Kidney (tissue), 14 donors: ENCODE results near the gene DCLRE1C. TPM values are rescaled to one million over a fixed set of nuclear protein-coding genes. Genes with fewer than 3 reads are reported as not detected.
A peak's percentile ranks its signal among the peaks of the same experiment; 100 is the strongest.

ENCODE experiments used
- DNase-seq, 5 donors: peaks; one replicate each; pipeline ENCODE4 v3.0.0-alpha.2; 2013 to 2020
- FAIRE-seq: peaks from 2 replicates; lab custom pipeline; 2012; peaks lifted over from hg19 to GRCh38; lab: Jason Lieb, UNC
- H3K27ac ChIP-seq, 2 donors: one replicate each; pipeline ENCODE4 v1.7.0; 2013; ENCODE audit warnings: low read depth in 2 of 2, low read length in 2 of 2, inconsistent platforms in 1 of 2
- H3K27me3 ChIP-seq: one replicate; pipeline ENCODE4 v1.7.1; 2013; ENCODE audit warnings: low read length, inconsistent platforms; ENCODE audit not compliant: control insufficient read depth, insufficient read depth
- H3K36me3 ChIP-seq, 3 donors: one replicate each; pipeline versions ENCODE4 v1.7.0 to v1.7.1; 2013; ENCODE audit warnings: low read length in 3 of 3, control low read depth in 1 of 3, inconsistent platforms in 1 of 3; ENCODE audit not compliant: insufficient read depth in 3 of 3, control insufficient read depth in 2 of 3
- H3K4me1 ChIP-seq, 3 donors: one replicate each; pipeline versions ENCODE4 v1.7.0 to v1.7.1; 2013; ENCODE audit warnings: low read length in 3 of 3, inconsistent platforms in 1 of 3, low read depth in 1 of 3; ENCODE audit not compliant: control insufficient read depth in 2 of 3, insufficient read depth in 2 of 3
- H3K4me3 ChIP-seq, 3 donors: one replicate each; pipeline versions ENCODE4 v1.7.0 to v1.8.1; 2013; ENCODE audit warnings: low read length in 3 of 3, control low read depth in 1 of 3, inconsistent platforms in 1 of 3
- H3K9ac ChIP-seq, 3 donors: one replicate each; pipeline versions ENCODE4 v1.7.0 to v1.7.1; 2013; ENCODE audit warnings: low read length in 3 of 3, control low read depth in 1 of 3, inconsistent platforms in 1 of 3
- H3K9me3 ChIP-seq, 3 donors: one replicate each; pipeline versions ENCODE4 v1.7.0 to v1.7.1; 2013; ENCODE audit warnings: low read length in 3 of 3, control low read depth in 1 of 3, inconsistent platforms in 1 of 3; ENCODE audit not compliant: control insufficient read depth in 2 of 3, insufficient read depth in 1 of 3
- intact Hi-C: fragments of 100-400 bp; cut with DNase I; formaldehyde crosslinking; loops from one replicate; pipeline ENCODE4 v1.11.1; 2022
- polyA plus RNA-seq: library from polyadenylated mRNA; stranded (reverse); fragments of 350-450 nt; fragmentation: Illumina TruSeq; extraction: RNeasy Lipid Tissue Mini Kit (QIAGEN cat#74804); gene quantifications from one replicate; pipeline ENCODE4 v1.2.3, GENCODE V29; 2014; ENCODE audit warnings: low read depth, low replicate concordance; ENCODE audit not compliant: insufficient read depth
- total RNA-seq: library from RNA; stranded (reverse); fragmentation: NEBNext Ultra II Directional; extraction: Animal tissue kit (Norgen Biotek cat#: 25700); gene quantifications from one replicate; pipeline ENCODE4 v1.2.1, GENCODE V29; 2021
- TF ChIP-seq, protein P1 (sequence below): IDR thresholded peaks from 3 replicates; pipeline ENCODE4 v1.5.1; 2012; ENCODE audit warnings: mild to moderate bottlenecking, moderate library complexity, borderline replicate concordance; ENCODE audit not compliant: insufficient read depth; ENCODE audit errors: extremely low read depth
- donor health status: control.
- donor health status: control.
- donor health status: control.
- donor health status: control.
- donor health status: control.
- donor health status: DM: yes; HTN: yes; CAD: no.
- donor health status: Normal renal cell carcinoma (clear cell type).

The DCLRE1C gene
- total and polyA plus RNA-seq, 2 donors from 2014 or later = 2.0 to 17.0 TPM

DNA sequence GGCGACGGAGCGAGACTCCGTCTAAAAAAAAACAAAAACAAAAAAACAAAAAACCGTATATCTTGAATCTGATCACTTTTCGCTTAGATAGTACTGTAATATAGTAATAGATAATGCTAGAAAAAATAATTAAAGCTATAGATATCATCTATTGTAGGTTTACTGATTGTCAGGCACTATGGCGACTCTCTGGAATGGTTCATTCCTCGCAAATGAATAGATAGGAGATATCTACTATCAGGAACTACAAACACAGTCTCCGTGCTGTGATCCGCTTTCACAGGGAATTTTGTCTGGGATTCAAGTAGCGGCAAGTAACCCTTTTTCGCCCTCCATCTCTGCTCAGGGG is 5.0 kb upstream of the DCLRE1C start:
- FAIRE-seq (no peak), DNase-seq (no peak)
- Histone ChIP-seq H3K4me3 (peak overlapping the region; percentile 70 to 92 (median 88)), H3K9ac (peak overlapping the region; percentile 43 to 78 (median 57)), H3K27ac (peak overlapping the region; percentile 95), H3K36me3 (no peaks in the 10 kb centered on the region), H3K4me1 (no peaks in the 10 kb centered on the region), H3K27me3 (no peaks in the 10 kb centered on the region), H3K9me3 (no peaks in the 10 kb centered on the region)
- TF ChIP-seq, protein P1, sequence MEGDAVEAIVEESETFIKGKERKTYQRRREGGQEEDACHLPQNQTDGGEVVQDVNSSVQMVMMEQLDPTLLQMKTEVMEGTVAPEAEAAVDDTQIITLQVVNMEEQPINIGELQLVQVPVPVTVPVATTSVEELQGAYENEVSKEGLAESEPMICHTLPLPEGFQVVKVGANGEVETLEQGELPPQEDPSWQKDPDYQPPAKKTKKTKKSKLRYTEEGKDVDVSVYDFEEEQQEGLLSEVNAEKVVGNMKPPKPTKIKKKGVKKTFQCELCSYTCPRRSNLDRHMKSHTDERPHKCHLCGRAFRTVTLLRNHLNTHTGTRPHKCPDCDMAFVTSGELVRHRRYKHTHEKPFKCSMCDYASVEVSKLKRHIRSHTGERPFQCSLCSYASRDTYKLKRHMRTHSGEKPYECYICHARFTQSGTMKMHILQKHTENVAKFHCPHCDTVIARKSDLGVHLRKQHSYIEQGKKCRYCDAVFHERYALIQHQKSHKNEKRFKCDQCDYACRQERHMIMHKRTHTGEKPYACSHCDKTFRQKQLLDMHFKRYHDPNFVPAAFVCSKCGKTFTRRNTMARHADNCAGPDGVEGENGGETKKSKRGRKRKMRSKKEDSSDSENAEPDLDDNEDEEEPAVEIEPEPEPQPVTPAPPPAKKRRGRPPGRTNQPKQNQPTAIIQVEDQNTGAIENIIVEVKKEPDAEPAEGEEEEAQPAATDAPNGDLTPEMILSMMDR = no peak
- intact Hi-C loops = no loop called here

DNA sequence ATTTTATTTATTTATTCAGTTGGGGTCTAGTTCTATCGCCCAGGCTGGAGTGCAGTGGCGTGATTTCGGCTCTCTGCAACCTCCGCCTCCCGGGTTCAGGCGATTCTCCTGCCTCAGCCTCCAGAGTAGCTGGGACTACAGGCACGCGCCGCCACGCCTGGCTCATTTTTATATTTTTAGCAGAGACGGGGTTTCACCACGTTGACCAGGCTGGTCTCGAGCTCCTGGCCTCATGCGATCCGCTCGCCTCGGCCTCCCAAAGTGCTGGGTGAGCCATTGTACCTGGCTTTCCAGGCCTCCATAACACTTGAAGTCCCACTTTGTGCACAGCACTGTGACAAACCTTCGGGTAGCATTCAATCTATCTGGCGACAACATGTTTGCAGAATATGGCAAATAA is 1.0 kb upstream of the DCLRE1C start:
- intact Hi-C loops = no loop called here
- peaks cover 0 to 7% (median 3%) of the 10 kb centered on the region in 3 donors for H3K4me1 ChIP-seq
- FAIRE-seq (no peak), DNase-seq (no peak)
- no peaks in the 10 kb centered on the region for H3K9me3 ChIP-seq
- TF ChIP-seq, protein P1 = no peak
- no peak overlapping the region for H3K27ac ChIP-seq
- no peak overlapping the region for H3K9ac ChIP-seq
- H3K27me3 ChIP-seq = no peaks in the 10 kb centered on the region
- H3K36me3 ChIP-seq = no peaks in the 10 kb centered on the region
- no peak overlapping the region for H3K4me3 ChIP-seq

DNA sequence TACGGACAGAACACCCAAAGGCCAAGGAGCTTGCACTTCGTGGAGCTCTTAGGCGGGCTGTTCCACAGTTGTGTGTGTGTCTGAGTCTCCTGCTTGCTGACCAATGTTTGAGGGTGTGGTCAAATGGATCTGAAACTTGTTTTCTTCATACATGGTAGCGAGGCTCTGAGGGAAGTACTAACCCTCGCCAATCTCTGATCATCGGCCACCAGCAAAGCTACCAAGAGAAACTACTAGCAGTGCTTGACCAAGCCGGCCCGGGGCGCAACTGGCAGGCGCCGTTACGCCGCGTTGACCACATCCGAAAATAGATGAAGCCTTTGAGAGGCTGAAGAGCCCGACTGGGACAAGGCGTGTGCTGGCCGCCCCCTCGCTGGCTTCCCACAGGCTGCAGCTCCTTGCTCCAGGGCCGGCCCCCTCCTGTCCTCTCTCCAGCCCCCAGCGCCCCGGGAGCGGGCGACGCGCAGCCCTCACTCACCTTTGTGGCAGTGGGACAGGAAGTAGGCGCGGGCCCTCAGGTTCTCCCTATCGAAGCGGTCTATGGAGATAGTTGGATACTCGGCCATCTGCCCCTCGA is 384 bp downstream of the DCLRE1C start:
- Histone ChIP-seq H3K4me3 (peak overlapping the region; percentile 69 to 93 (median 89)), H3K4me1 (peaks cover 0 to 7% (median 3%) of the 10 kb centered on the region in 3 donors), H3K9me3 (no peaks in the 10 kb centered on the region), H3K27me3 (no peaks in the 10 kb centered on the region), H3K36me3 (no peaks in the 10 kb centered on the region), H3K9ac (peak overlapping the region; percentile 63 to 96 (median 74)), H3K27ac (peak overlapping the region; percentile 77 to 80)
- DNase-seq (peak in 3 of 5 donors; percentile 55 to 83 (median 79)), FAIRE-seq (no peak)
- intact Hi-C loops = no loop called here
- TF ChIP-seq, protein P1 = no peak
